ENCODE data around the gene PTBP3.
A peak's percentile ranks its signal among the peaks of the same experiment; 100 is the strongest.

The PTBP3 gene

GRCh38 chr9:112179816-112180215, 153.6 kb downstream of the PTBP3 start:
- Mint-ChIP-seq H3K9me3 (peaks cover 0 to 9% of the 10 kb centered on the region in 2 donors), H3K4me3 (no peak overlapping the region), H3K27me3 (no peaks in the 10 kb centered on the region), H3K4me1 (peaks cover 21 to 32% of the 10 kb centered on the region in 2 donors), H3K27ac (no peak overlapping the region), H3K36me3 (peaks cover 4 to 8% of the 10 kb centered on the region in 2 donors)
- DNase-seq (no peak), ATAC-seq (replicated peaks) (no peak)

DNA sequence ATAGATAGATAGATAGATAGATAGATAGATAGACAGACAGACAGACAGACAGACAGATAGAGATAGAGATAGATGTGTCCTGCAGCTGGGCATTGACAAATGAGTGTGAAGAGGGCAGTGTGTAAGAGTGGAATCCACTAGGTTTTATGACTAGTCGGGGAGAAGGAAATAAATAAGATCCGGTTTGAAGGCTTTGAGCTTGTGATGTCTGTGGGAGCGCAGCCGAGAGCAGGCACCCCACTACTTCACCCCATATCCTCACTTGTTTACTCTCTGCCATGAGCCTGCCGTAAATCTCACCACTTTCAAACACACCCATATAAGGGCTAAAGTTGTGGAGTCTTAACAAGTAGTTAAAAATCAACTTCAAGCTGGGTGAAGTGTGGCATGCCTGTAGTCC, 156.9 kb downstream of the PTBP3 start:
- Mint-ChIP-seq H3K9me3 (no peaks in the 10 kb centered on the region), H3K4me1 (peaks cover 34 to 38% of the 10 kb centered on the region in 2 donors), H3K36me3 (peaks cover 1 to 13% of the 10 kb centered on the region in 2 donors), H3K27ac (no peak overlapping the region), H3K27me3 (no peaks in the 10 kb centered on the region), H3K4me3 (no peak overlapping the region)
- DNase-seq (no peak), ATAC-seq (replicated peaks) (no peak)

GRCh38 chr9:112175796-112176315, 157.6 kb downstream of the PTBP3 start:
- Mint-ChIP-seq H3K27ac (no peak overlapping the region), H3K4me3 (peak overlapping the region; percentile 59 to 90), H3K36me3 (peaks cover 1 to 13% of the 10 kb centered on the region in 2 donors), H3K27me3 (no peaks in the 10 kb centered on the region), H3K9me3 (no peaks in the 10 kb centered on the region), H3K4me1 (peaks cover 32 to 33% of the 10 kb centered on the region in 2 donors)
- DNase-seq (no peak), ATAC-seq (replicated peaks) (no peak)

- peak; percentile 23 for DNase-seq
- H3K27me3 Mint-ChIP-seq = no peaks in the 10 kb centered on the region
Measured at GRCh38 chr9:112174965-112175795, 158.2 kb downstream of the PTBP3 start, which contains the start of gene SUSD1. TSS of gene SUSD1 (minus strand) at chr9:112175297. CDS start at chr9:112175235, 62 bp downstream.

GRCh38 chr9:112174222-112174964, 159.0 kb downstream of the PTBP3 start:
- DNase-seq (peak; percentile 56), ATAC-seq (replicated peaks) (peak; percentile 89 to 91)
- H3K9me3 Mint-ChIP-seq = no peaks in the 10 kb centered on the region
- peaks cover 3 to 13% of the 10 kb centered on the region in 2 donors for H3K36me3 Mint-ChIP-seq
- H3K27ac Mint-ChIP-seq = peak overlapping the region; percentile 82
- H3K4me1 Mint-ChIP-seq = peaks cover 34 to 36% of the 10 kb centered on the region in 2 donors
- no peaks in the 10 kb centered on the region for H3K27me3 Mint-ChIP-seq
- peak overlapping the region; percentile 81 to 84 for H3K4me3 Mint-ChIP-seq

More at GRCh38 chr9:112174965-112175795, 158.2 kb downstream of the PTBP3 start, which contains the start of gene SUSD1:
- Mint-ChIP-seq H3K9me3 (no peaks in the 10 kb centered on the region), H3K36me3 (peaks cover 3 to 13% of the 10 kb centered on the region in 2 donors), H3K4me3 (peak within 1 kb of the TSS; percentile 85 to 90), H3K27ac (peak within 1 kb of the TSS; percentile 92), H3K4me1 (peaks cover 29 to 30% of the 10 kb centered on the region in 2 donors)
- ATAC-seq (replicated peaks) = peak; percentile 66 to 69

GRCh38 chr9:112173489-112174221, 159.8 kb downstream of the PTBP3 start:
- Mint-ChIP-seq H3K27ac (no peak overlapping the region), H3K4me3 (peak overlapping the region; percentile 81 to 84), H3K9me3 (no peaks in the 10 kb centered on the region), H3K27me3 (no peaks in the 10 kb centered on the region), H3K36me3 (peaks cover 3 to 14% of the 10 kb centered on the region in 2 donors), H3K4me1 (peaks cover 37 to 41% of the 10 kb centered on the region in 2 donors)
- DNase-seq (no peak), ATAC-seq (replicated peaks) (no peak)

DNA sequence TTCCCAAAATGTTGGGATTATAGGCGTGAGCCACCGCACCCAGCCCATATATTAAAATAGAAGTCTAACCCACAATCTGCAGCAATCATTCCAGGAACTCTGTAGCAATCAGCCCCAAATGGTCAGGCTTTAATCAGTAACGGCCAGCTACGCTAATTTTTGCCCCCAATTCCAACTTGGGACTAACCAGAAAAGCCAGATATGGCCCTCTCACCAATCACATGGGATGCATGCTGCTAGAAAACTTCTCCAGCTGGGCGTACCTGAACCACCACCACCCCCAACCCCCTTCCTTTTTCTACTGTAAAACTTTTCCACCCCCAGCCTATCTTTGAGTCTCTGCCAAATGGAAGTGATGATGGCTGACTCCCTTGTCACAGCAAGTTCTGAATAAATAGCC, 162.5 kb downstream of the PTBP3 start:
- Mint-ChIP-seq H3K9me3 (no peaks in the 10 kb centered on the region), H3K4me1 (peaks cover 46 to 57% of the 10 kb centered on the region in 2 donors), H3K27ac (no peak overlapping the region)

DNA sequence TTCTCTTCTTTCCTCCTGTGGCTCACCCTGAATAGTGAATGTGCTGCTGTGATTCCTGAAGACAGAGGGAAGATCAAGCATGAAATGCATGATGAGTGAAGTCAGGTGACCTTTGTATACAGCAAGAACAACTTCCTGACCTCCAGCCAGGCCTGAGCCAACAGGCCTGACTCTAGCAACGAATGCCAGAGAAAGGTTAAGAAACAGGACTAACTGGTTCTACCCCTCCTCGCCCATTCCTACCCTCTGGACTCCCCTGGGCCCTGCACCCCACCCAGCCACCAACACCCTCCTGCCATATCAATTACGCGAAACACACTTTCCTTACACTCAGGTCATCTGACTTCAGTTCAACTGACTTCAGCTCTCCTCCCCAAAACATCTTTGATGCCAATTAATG, 163.2 kb downstream of the PTBP3 start:
- Mint-ChIP-seq H3K9me3 (no peaks in the 10 kb centered on the region), H3K36me3 (peaks cover 8 to 21% of the 10 kb centered on the region in 2 donors), H3K27ac (no peak overlapping the region), H3K4me3 (no peak overlapping the region), H3K4me1 (peaks cover 41 to 56% of the 10 kb centered on the region in 2 donors), H3K27me3 (no peaks in the 10 kb centered on the region)
- DNase-seq (no peak), ATAC-seq (replicated peaks) (no peak)

More for the DNA sequence above, 162.5 kb downstream of the PTBP3 start:
- peaks cover 5 to 21% of the 10 kb centered on the region in 2 donors for H3K36me3 Mint-ChIP-seq
- no peaks in the 10 kb centered on the region for H3K27me3 Mint-ChIP-seq
- H3K4me3 Mint-ChIP-seq = no peak overlapping the region
- ATAC-seq (replicated peaks) = no peak
- no peak for DNase-seq

DNA sequence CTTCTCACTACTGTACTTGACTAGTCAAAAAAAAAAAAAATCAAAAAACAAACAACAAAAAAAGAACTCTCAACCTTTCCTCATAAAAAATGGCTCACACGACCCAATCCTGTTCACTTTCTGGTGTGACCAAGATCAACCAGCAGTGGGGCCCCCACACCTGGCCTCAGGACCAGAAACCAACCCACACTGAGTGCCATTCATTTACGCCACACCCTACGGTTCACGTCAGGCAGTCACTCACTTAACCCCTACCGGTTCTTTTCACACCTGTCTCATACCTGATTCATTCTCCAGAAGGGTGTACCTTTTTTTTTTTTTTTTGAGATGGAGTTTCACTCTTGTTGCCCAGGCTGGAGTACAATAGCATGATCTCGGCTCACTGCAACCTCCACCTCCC, 164.1 kb downstream of the PTBP3 start:
- peaks cover 39 to 52% of the 10 kb centered on the region in 2 donors for H3K4me1 Mint-ChIP-seq

GRCh38 chr9:112168197-112168596, 165.2 kb downstream of the PTBP3 start:
- peaks cover 34 to 47% of the 10 kb centered on the region in 2 donors for H3K4me1 Mint-ChIP-seq
- peak in 1 of 2 donors; percentile 61 for ATAC-seq (replicated peaks)
- no peak for DNase-seq
- peaks cover 8 to 15% of the 10 kb centered on the region in 2 donors for H3K36me3 Mint-ChIP-seq
- no peaks in the 10 kb centered on the region for H3K9me3 Mint-ChIP-seq
- H3K27me3 Mint-ChIP-seq = no peaks in the 10 kb centered on the region
- no peak overlapping the region for H3K4me3 Mint-ChIP-seq
- H3K27ac Mint-ChIP-seq = no peak overlapping the region

More for the DNA sequence above, 164.1 kb downstream of the PTBP3 start:
- DNase-seq (no peak), ATAC-seq (replicated peaks) (no peak)
- Mint-ChIP-seq H3K27ac (no peak overlapping the region), H3K9me3 (no peaks in the 10 kb centered on the region), H3K27me3 (no peaks in the 10 kb centered on the region), H3K36me3 (peaks cover 8 to 20% of the 10 kb centered on the region in 2 donors), H3K4me3 (no peak overlapping the region)

All from stimulated activated naive B cell treated with anti-CD40 and anti-IgM and Interleukin-4, amounts not matched to agents 10 μg/mL and 1 μg/mL and 100 μg/mL, for 72 hours (primary cell).